Measurements from ENCODE around the gene NDUFS1. TPM values are rescaled to one million over a fixed set of nuclear protein-coding genes. Genes with fewer than 3 reads are reported as not detected.

NDUFS1 gene
- total RNA-seq, 1 donor from 2014 or later: 173 TPM

Other genes with a start within 250 kb of the NDUFS1 start
- 10.4 and 12.9 TPM in 2 replicates for gene INO80D, start 73.3 kb downstream of the NDUFS1 start, total RNA-seq
- gene EEF1B2, start 451 bp upstream of the NDUFS1 start, total RNA-seq: 389 and 535 TPM in 2 replicates
- gene ZDBF2, start 115.2 kb upstream of the NDUFS1 start, total RNA-seq: 18.3 and 22.1 TPM in 2 replicates

Data from dermis blood vessel endothelial cell (primary cell).